GM19463 (cell line): ENCODE measurements around the gene MAML3.
"Not testable (repeated sequence)": the region's sequence is repeated elsewhere in the genome, so short reads cannot be mapped to it uniquely, and the experiment has no call there.

ENCODE experiments used
- ATAC-seq: cut with Tn5 transposase; IDR thresholded peaks from one replicate; pipeline ENCODE4 v1.9.1; 2021; ENCODE audit warnings: mild to moderate bottlenecking, moderate library complexity; ENCODE audit not compliant: unreplicated experiment

Gene MAML3

GRCh38 chr4:139969635-139970266 lies 184.2 kb downstream of the MAML3 start:
- no peak for ATAC-seq

GRCh38 chr4:139968831-139969230 lies 185.2 kb downstream of the MAML3 start:
- no peak for ATAC-seq

- no peak for ATAC-seq
Measured at GRCh38 chr4:139966383-139966782, 187.6 kb downstream of the MAML3 start.

GRCh38 chr4:139965789-139966188 lies 188.2 kb downstream of the MAML3 start:
- ATAC-seq: no peak

- ATAC-seq: no peak
Measured at GRCh38 chr4:139963708-139964107, 190.3 kb downstream of the MAML3 start.

GRCh38 chr4:139962130-139962684 lies 191.8 kb downstream of the MAML3 start:
- ATAC-seq: no peak

GRCh38 chr4:139961344-139961946 lies 192.5 kb downstream of the MAML3 start:
- no peak for ATAC-seq

- ATAC-seq: no peak
Measured at GRCh38 chr4:139959396-139959795, 194.6 kb downstream of the MAML3 start.

- ATAC-seq: no peak
Measured at GRCh38 chr4:139958739-139959098, 195.3 kb downstream of the MAML3 start.

GRCh38 chr4:139957986-139958738 lies 195.8 kb downstream of the MAML3 start:
- no peak for ATAC-seq

GRCh38 chr4:139957065-139957464 lies 196.9 kb downstream of the MAML3 start:
- no peak for ATAC-seq

GRCh38 chr4:139956507-139957017 lies 197.4 kb downstream of the MAML3 start:
- no peak for ATAC-seq

GRCh38 chr4:139955600-139955999 lies 198.4 kb downstream of the MAML3 start:
- ATAC-seq: no peak

GRCh38 chr4:139954512-139954911 lies 199.5 kb downstream of the MAML3 start:
- no peak for ATAC-seq

GRCh38 chr4:139951021-139951420 lies 203.0 kb downstream of the MAML3 start:
- ATAC-seq: peak; percentile 17

- ATAC-seq: peak; percentile 95
Measured at GRCh38 chr4:139950568-139950967, 203.4 kb downstream of the MAML3 start.

GRCh38 chr4:139944916-139945315 lies 209.1 kb downstream of the MAML3 start:
- ATAC-seq: not testable (repeated sequence)

- ATAC-seq: no peak
Measured at GRCh38 chr4:139943277-139943676, 210.7 kb downstream of the MAML3 start.

- no peak for ATAC-seq
Measured at GRCh38 chr4:139942241-139942640, 211.7 kb downstream of the MAML3 start.

GRCh38 chr4:139940600-139940999 lies 213.4 kb downstream of the MAML3 start:
- ATAC-seq: no peak

GRCh38 chr4:139938414-139938813 lies 215.6 kb downstream of the MAML3 start:
- ATAC-seq: no peak

- no peak for ATAC-seq
Measured at GRCh38 chr4:139935911-139936310, 218.1 kb downstream of the MAML3 start.
